Prostate gland (tissue), 2 donors: Measurements from ENCODE around the gene RAD51B.

Source experiments
- CTCF ChIP-seq, 4 experiments: fragments of 200-600 bp in 2 of 4; fragments of 450-650 bp in 2 of 4; sonication (generic) in 2 of 4; IDR thresholded peaks; 1 replicate in 3 of 4; 2 replicates in 1 of 4; pipeline ENCODE4 v1.5.1; 2016 to 2019; ENCODE audit warnings: antibody characterized with exemption in 4 of 4, mild to moderate bottlenecking in 2 of 4, moderate library complexity in 2 of 4
- POLR2AphosphoS5 ChIP-seq: sonication (generic); formaldehyde crosslinking; IDR thresholded peaks from one replicate; pipeline ENCODE4 v1.6.1; 2017; ENCODE audit warnings: antibody characterized with exemption

- TF ChIP-seq CTCF (IDR thresholded peaks at IDR 0.05) (no peak), POLR2AphosphoS5 (peak; percentile 3)
Observed at GRCh38 chr14:68236582-68237458, 417.2 kb downstream of the RAD51B start.
